ENCODE results near the gene ZNF689.

- TF ChIP-seq, protein P1, sequence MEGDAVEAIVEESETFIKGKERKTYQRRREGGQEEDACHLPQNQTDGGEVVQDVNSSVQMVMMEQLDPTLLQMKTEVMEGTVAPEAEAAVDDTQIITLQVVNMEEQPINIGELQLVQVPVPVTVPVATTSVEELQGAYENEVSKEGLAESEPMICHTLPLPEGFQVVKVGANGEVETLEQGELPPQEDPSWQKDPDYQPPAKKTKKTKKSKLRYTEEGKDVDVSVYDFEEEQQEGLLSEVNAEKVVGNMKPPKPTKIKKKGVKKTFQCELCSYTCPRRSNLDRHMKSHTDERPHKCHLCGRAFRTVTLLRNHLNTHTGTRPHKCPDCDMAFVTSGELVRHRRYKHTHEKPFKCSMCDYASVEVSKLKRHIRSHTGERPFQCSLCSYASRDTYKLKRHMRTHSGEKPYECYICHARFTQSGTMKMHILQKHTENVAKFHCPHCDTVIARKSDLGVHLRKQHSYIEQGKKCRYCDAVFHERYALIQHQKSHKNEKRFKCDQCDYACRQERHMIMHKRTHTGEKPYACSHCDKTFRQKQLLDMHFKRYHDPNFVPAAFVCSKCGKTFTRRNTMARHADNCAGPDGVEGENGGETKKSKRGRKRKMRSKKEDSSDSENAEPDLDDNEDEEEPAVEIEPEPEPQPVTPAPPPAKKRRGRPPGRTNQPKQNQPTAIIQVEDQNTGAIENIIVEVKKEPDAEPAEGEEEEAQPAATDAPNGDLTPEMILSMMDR (IDR thresholded peaks at IDR 0.05) = no peak
- no peak for TF ChIP-seq POLR2A (IDR thresholded peaks at IDR 0.05)
These were observed 43.7 kb downstream of the ZNF689 start for GRCh38 chr16:30566531-30566930.

Data from Peyer's patch (tissue), 4 donors.